Endothelial cell of umbilical vein (primary cell): ENCODE data around the gene SFMBT2. TPM values are rescaled to one million over a fixed set of nuclear protein-coding genes. Genes with fewer than 3 reads are reported as not detected.

Experiments used
- BruUV-seq: library from RNA; stranded (reverse); fragments of 400-500 nt; replicated peaks from 2 replicates; lab custom pipeline; 2021; lab: Mats Ljungman, UMichigan
- CTCF ChIA-PET: fragments of 300-600, 350-600 bp; sonication (Branson Sonifier 250); formaldehyde crosslinking; loops from one replicate; lab custom pipeline; 2021; ENCODE audit warnings: antibody characterized with exemption, inconsistent platforms; lab: Charles Lee
- POLR2A ChIA-PET: fragments of 300-600, 350-600 bp; sonication (Branson Sonifier 250); formaldehyde crosslinking; loops from one replicate; lab custom pipeline; 2021; ENCODE audit warnings: antibody characterized with exemption, inconsistent platforms; lab: Charles Lee
- DNase-seq: peaks from one replicate; pipeline ENCODE4 v3.0.0-alpha.2; 2011; ENCODE audit warnings: low read depth, low spot score
- FAIRE-seq: peaks from 2 replicates; lab custom pipeline; 2011; peaks lifted over from hg19 to GRCh38; lab: Jason Lieb, UNC
- H2AFZ ChIP-seq: 2 replicates; pipeline ENCODE4 v1.6.0; 2012; ENCODE audit warnings: low read depth, low read length, control low read depth, inconsistent platforms
- H3K27ac ChIP-seq: 2 replicates; pipeline ENCODE4 v1.5.1; 2011; ENCODE audit warnings: low read depth, mild to moderate bottlenecking, control low read depth, low read length, moderate library complexity; ENCODE audit not compliant: insufficient read depth
- H3K27me3 ChIP-seq, 2 experiments: 2 replicates each; pipeline versions ENCODE4 v1.6.0 to v1.6.1; 2011; ENCODE audit warnings: low read length in 2 of 2, mixed read lengths in 1 of 2; ENCODE audit not compliant: control insufficient read depth in 2 of 2, insufficient read depth in 2 of 2
- H3K36me3 ChIP-seq, 2 experiments: 2 replicates in 1 of 2; 3 replicates in 1 of 2; pipeline ENCODE4 v1.5.1; 2011; ENCODE audit warnings: low read length in 2 of 2, mild to moderate bottlenecking in 1 of 2, moderate library complexity in 1 of 2; ENCODE audit not compliant: control insufficient read depth in 2 of 2, insufficient read depth in 2 of 2; ENCODE audit errors: extremely low read depth in 1 of 2
- H3K4me1 ChIP-seq: 3 replicates; pipeline ENCODE4 v1.5.1; 2011; ENCODE audit warnings: mild to moderate bottlenecking, low read length; ENCODE audit not compliant: control insufficient read depth, insufficient read depth; ENCODE audit errors: extremely low read depth
- H3K4me2 ChIP-seq: 2 replicates; pipeline ENCODE4 v1.6.1; 2011; ENCODE audit warnings: low read length, control low read depth, mixed read lengths; ENCODE audit not compliant: insufficient read depth
- H3K4me3 ChIP-seq, 3 experiments: fragments of 200-600 bp in 1 of 3; sonication (generic), shearing (Covaris generic) in 1 of 3; replicated peaks in 1 of 3; 2 replicates each; pipeline ENCODE4 v1.5.1; 2011 to 2016; ENCODE audit warnings: control low read depth in 3 of 3, low read length in 3 of 3, mild to moderate bottlenecking in 2 of 3, inconsistent platforms in 1 of 3, low read depth in 1 of 3, moderate library complexity in 1 of 3; ENCODE audit not compliant: insufficient read depth in 1 of 3
- H3K79me2 ChIP-seq: 2 replicates; pipeline ENCODE4 v1.6.0; 2012; ENCODE audit warnings: low read length, inconsistent platforms; ENCODE audit not compliant: control insufficient read depth, insufficient read depth
- H3K9ac ChIP-seq: replicated peaks from 2 replicates; pipeline ENCODE3; 2011; ENCODE audit warnings: low read length, control low read depth; ENCODE audit not compliant: insufficient read depth; ENCODE audit errors: extremely low read depth
- H3K9me1 ChIP-seq: replicated peaks from 3 replicates; pipeline ENCODE4 v1.6.0; 2011; ENCODE audit warnings: mild to moderate bottlenecking, low read length; ENCODE audit not compliant: control insufficient read depth, insufficient read depth; ENCODE audit errors: extremely low read depth
- H3K9me3 ChIP-seq: replicated peaks from 2 replicates; pipeline ENCODE4 v1.5.1; 2012; ENCODE audit warnings: low read length, inconsistent platforms; ENCODE audit not compliant: control insufficient read depth, insufficient read depth
- H4K20me1 ChIP-seq: replicated peaks from 2 replicates; pipeline ENCODE3; 2011; ENCODE audit warnings: mild to moderate bottlenecking, low read length; ENCODE audit not compliant: control insufficient read depth, insufficient read depth; ENCODE audit errors: extremely low read depth
- EZH2 ChIP-seq: IDR thresholded peaks from 2 replicates; pipeline ENCODE4 v1.6.1; 2012; ENCODE audit warnings: borderline replicate concordance, low read depth, mild to moderate bottlenecking, moderate library complexity, low read length, inconsistent platforms; ENCODE audit not compliant: severe bottlenecking
- FOS ChIP-seq: IDR thresholded peaks from 2 replicates; pipeline ENCODE4 v1.6.1; 2011; ENCODE audit warnings: mild to moderate bottlenecking, low read length, moderate library complexity, borderline replicate concordance; ENCODE audit not compliant: insufficient read depth
- GATA2 ChIP-seq: IDR thresholded peaks from 2 replicates; pipeline ENCODE4 v1.7.0; 2011; ENCODE audit warnings: low read depth, mild to moderate bottlenecking, moderate library complexity, mixed read lengths, low read length; ENCODE audit not compliant: insufficient read length, insufficient read depth
- JUN ChIP-seq: IDR thresholded peaks from 2 replicates; pipeline ENCODE4 v1.6.1; 2011; ENCODE audit warnings: borderline replicate concordance, low read depth; ENCODE audit not compliant: insufficient read length, insufficient read depth
- MYC ChIP-seq: IDR thresholded peaks from one replicate; pipeline ENCODE4 v1.6.1; 2011; ENCODE audit warnings: mild to moderate bottlenecking, low read depth, low read length
- POLR2A ChIP-seq: IDR thresholded peaks from 2 replicates; pipeline ENCODE4 v1.6.1; 2012; ENCODE audit warnings: low read depth, mild to moderate bottlenecking, control low read depth, low read length
- POLR2AphosphoS5 ChIP-seq: IDR thresholded peaks from 2 replicates; pipeline ENCODE4 v1.6.1; 2012; ENCODE audit warnings: low read depth, mild to moderate bottlenecking, control low read depth, low read length, moderate library complexity; ENCODE audit not compliant: insufficient read depth
- dilution Hi-C: fragments of 300-500 bp; cut with MboI; formaldehyde crosslinking; loops from one replicate; pipeline ENCODE4 v1.15.0; 2019; ENCODE audit warnings: low sequenced_read_pairs; ENCODE audit not compliant: extremely low pct_ligation_motif_present
- intact Hi-C: fragments of 100-400 bp; cut with micrococcal nuclease; formaldehyde crosslinking; loops from one replicate; pipeline ENCODE4 v1.10.0; 2022
- polyA plus RNA-seq, 4 experiments: library from polyadenylated mRNA; depleted of rRNA in 3 of 4; stranded (reverse) in 3 of 4; unstranded in 1 of 4; fragments of >200 nt; gene quantifications; 2 replicates each; pipeline versions ENCODE4 v1.2.1 to v1.2.3, GENCODE V29; 2011 to 2012; ENCODE audit warnings: missing spikeins in 1 of 4
- total RNA-seq: library from RNA; stranded (reverse); gene quantifications from 2 replicates; pipeline ENCODE4 v1.2.3, GENCODE V29; 2021
- TF ChIP-seq, protein P1 (sequence below): IDR thresholded peaks from 2 replicates; pipeline ENCODE4 v1.6.1; 2011; ENCODE audit not compliant: insufficient read depth, insufficient read length
- TF ChIP-seq, protein P2 (sequence below), 2 donors: IDR thresholded peaks; 1 replicate in 1 of 2; 2 replicates in 1 of 2; pipeline ENCODE4 v1.5.1; 2011; ENCODE audit warnings: low read length in 2 of 2, mild to moderate bottlenecking in 2 of 2, moderate library complexity in 2 of 2, control low read depth in 1 of 2, inconsistent platforms in 1 of 2, low read depth in 1 of 2; ENCODE audit not compliant: insufficient read depth in 1 of 2; ENCODE audit errors: extremely low read depth in 1 of 2

Gene SFMBT2
- total and polyA plus RNA-seq, 2 donors (not counting 3 experiments of a cell fraction or from before 2014, with no cell fraction given): 0.14 to 0.64 TPM

DNA sequence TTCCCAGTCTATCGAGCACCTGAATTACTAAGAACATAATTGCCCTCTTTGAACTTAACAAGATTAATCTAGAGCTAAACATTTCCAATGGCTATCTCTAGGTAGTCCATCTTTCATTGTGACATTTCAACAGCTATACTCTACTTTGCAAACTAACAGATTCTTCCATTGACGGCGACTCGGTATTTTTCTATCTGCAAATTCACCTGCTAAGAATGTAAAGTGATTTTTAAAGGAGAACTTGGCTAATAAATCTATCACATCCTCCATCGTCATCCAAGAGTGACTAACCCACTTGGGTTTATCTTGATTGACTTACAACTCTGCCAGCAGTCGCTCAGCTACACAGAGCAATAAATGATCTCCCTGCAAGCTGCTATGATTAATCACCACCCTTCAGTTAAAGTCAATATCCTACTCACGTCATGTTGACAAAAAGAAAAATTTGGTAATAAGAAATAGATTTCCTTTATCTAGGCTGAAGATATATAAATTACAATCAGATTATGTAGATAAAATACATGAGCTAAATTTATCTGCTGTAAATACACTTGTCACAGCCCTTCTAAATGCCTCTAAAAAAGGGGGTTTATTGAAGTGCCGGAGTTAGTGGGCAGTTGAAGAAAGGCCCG is 99.5 kb downstream of the SFMBT2 start:
- ChIA-PET CTCF (no interaction called here), POLR2A (no interaction called here)
- H3K9me1 ChIP-seq: no peaks in the 10 kb centered on the region
- TF ChIP-seq POLR2AphosphoS5 (no peak), GATA2 (no peak), MYC (no peak), POLR2A (no peak), EZH2 (no peak), JUN (no peak)
- TF ChIP-seq, protein P1, sequence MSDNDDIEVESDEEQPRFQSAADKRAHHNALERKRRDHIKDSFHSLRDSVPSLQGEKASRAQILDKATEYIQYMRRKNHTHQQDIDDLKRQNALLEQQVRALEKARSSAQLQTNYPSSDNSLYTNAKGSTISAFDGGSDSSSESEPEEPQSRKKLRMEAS: no peak
- no peaks in the 10 kb centered on the region for H4K20me1 ChIP-seq
- H2AFZ ChIP-seq: no peak overlapping the region
- no peaks in the 10 kb centered on the region for H3K9me3 ChIP-seq
- no peaks in the 10 kb centered on the region for H3K4me1 ChIP-seq
- DNase-seq (no peak), FAIRE-seq (no peak)
- no peak overlapping the region for H3K4me2 ChIP-seq
- H3K4me3 ChIP-seq: no peak overlapping the region
- no peak overlapping the region for H3K9ac ChIP-seq
- H3K36me3 ChIP-seq: no peaks in the 10 kb centered on the region
- H3K79me2 ChIP-seq: no peaks in the 10 kb centered on the region
- dilution Hi-C loops: no loop called here
- no peaks in the 10 kb centered on the region for H3K27me3 ChIP-seq
- BruUV-seq: no TSS peak
- H3K27ac ChIP-seq: no peak overlapping the region
- intact Hi-C loops: no loop called here

DNA sequence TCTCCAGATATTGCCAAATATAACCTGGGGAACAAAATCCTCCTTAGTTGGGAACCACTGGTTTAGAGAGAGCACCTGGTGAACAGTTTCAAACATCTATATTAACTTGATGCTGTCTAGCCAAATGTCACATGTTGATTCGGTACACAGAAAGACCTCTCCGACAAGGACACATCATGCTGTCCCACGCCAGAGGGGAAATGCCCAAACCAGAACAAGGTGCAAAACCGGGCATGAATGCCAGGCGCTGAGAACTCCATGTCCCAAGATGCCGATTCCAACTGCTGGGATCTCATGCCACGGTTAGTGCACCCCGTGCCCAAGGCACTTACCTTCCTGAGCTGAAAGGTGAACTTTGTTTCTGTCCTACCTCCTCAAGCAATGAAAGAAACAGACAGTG is 100.8 kb downstream of the SFMBT2 start:
- Histone ChIP-seq H2AFZ (no peak overlapping the region), H3K4me3 (no peak overlapping the region), H3K36me3 (no peaks in the 10 kb centered on the region), H3K9ac (no peak overlapping the region), H3K79me2 (no peaks in the 10 kb centered on the region), H3K27ac (no peak overlapping the region), H3K9me1 (no peaks in the 10 kb centered on the region), H3K27me3 (no peaks in the 10 kb centered on the region), H3K9me3 (no peaks in the 10 kb centered on the region), H3K4me1 (no peaks in the 10 kb centered on the region), H3K4me2 (no peak overlapping the region), H4K20me1 (no peaks in the 10 kb centered on the region)
- TF ChIP-seq, protein P2, sequence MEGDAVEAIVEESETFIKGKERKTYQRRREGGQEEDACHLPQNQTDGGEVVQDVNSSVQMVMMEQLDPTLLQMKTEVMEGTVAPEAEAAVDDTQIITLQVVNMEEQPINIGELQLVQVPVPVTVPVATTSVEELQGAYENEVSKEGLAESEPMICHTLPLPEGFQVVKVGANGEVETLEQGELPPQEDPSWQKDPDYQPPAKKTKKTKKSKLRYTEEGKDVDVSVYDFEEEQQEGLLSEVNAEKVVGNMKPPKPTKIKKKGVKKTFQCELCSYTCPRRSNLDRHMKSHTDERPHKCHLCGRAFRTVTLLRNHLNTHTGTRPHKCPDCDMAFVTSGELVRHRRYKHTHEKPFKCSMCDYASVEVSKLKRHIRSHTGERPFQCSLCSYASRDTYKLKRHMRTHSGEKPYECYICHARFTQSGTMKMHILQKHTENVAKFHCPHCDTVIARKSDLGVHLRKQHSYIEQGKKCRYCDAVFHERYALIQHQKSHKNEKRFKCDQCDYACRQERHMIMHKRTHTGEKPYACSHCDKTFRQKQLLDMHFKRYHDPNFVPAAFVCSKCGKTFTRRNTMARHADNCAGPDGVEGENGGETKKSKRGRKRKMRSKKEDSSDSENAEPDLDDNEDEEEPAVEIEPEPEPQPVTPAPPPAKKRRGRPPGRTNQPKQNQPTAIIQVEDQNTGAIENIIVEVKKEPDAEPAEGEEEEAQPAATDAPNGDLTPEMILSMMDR (IDR thresholded peaks at IDR 0.05; ENCODE audit: extremely low read depth in 1 of 2, insufficient read depth in 1 of 2, low read depth in 1 of 2, low read length in 2 of 2): no peak
- TF ChIP-seq FOS (no peak), MYC (no peak), GATA2 (no peak), POLR2AphosphoS5 (no peak), EZH2 (no peak)
- TF ChIP-seq, protein P1: no peak
- ChIA-PET POLR2A (no interaction called here), CTCF (no interaction called here)
- DNase-seq (no peak), FAIRE-seq (no peak)
- BruUV-seq: no TSS peak
- dilution Hi-C loops: no loop called here
- intact Hi-C loops: no loop called here
